GM23248 (cell line): Measurements from ENCODE around the gene PPP2R5D. TPM values are rescaled to one million over a fixed set of nuclear protein-coding genes. Genes with fewer than 3 reads are reported as not detected.

Experiments
- DNase-seq: peaks from one replicate; pipeline ENCODE4 v3.0.0-alpha.2; 2015
- H2AFZ ChIP-seq: fragments of 200-600 bp; sonication (generic); 2 replicates; pipeline ENCODE4 v1.6.1; 2016; ENCODE audit warnings: antibody characterized with exemption
- H3F3A ChIP-seq: fragments of 200-600 bp; sonication (generic); 2 replicates; pipeline ENCODE4 v1.6.1; 2016; ENCODE audit warnings: mild to moderate bottlenecking, antibody characterized with exemption, mixed run types; ENCODE audit not compliant: insufficient read depth
- H3K27ac ChIP-seq: fragments of 200-600 bp; sonication (generic); 2 replicates; pipeline ENCODE4 v1.5.1; 2016; ENCODE audit warnings: mild to moderate bottlenecking
- H3K27me3 ChIP-seq: fragments of 200-600 bp; sonication (generic); replicated peaks from 2 replicates; pipeline ENCODE4 v1.6.1; 2016; ENCODE audit warnings: mild to moderate bottlenecking; ENCODE audit not compliant: insufficient read depth
- H3K36me3 ChIP-seq: fragments of 200-600 bp; sonication (generic); 2 replicates; pipeline ENCODE4 v1.6.1; 2016; ENCODE audit warnings: low read depth, mild to moderate bottlenecking
- H3K4me1 ChIP-seq: fragments of 200-600 bp; sonication (generic); 2 replicates; pipeline ENCODE4 v1.6.1; 2016; ENCODE audit warnings: mild to moderate bottlenecking; ENCODE audit not compliant: insufficient read depth
- H3K4me2 ChIP-seq: fragments of 200-600 bp; sonication (generic); one replicate; pipeline ENCODE4 v1.6.1; 2016; ENCODE audit warnings: mild to moderate bottlenecking; ENCODE audit not compliant: unreplicated experiment
- H3K4me3 ChIP-seq: fragments of 200-600 bp; sonication (generic); 2 replicates; pipeline ENCODE4 v1.5.1; 2016; ENCODE audit warnings: mild to moderate bottlenecking
- H3K79me2 ChIP-seq: fragments of 200-600 bp; sonication (generic); 2 replicates; pipeline ENCODE4 v1.6.1; 2016; ENCODE audit warnings: mild to moderate bottlenecking; ENCODE audit not compliant: insufficient read depth
- H3K9ac ChIP-seq: fragments of 200-600 bp; sonication (generic); 2 replicates; pipeline ENCODE4 v1.6.1; 2016; ENCODE audit warnings: mild to moderate bottlenecking
- H3K9me2 ChIP-seq: fragments of 200-600 bp; sonication (generic); 2 replicates; pipeline ENCODE4 v1.6.1; 2016; ENCODE audit warnings: mixed run types, mild to moderate bottlenecking, moderate library complexity; ENCODE audit not compliant: insufficient read depth
- H3K9me3 ChIP-seq: fragments of 200-600 bp; sonication (generic); one replicate; pipeline ENCODE4 v1.6.1; 2017; ENCODE audit warnings: low read depth
- H4K20me1 ChIP-seq: fragments of 200-600 bp; sonication (generic); 2 replicates; pipeline ENCODE4 v1.6.0; 2016; ENCODE audit not compliant: insufficient read depth
- EZH2 ChIP-seq: fragments of 200-600 bp; sonication (generic); IDR thresholded peaks from 2 replicates; pipeline ENCODE4 v1.6.1; 2018; ENCODE audit warnings: antibody characterized with exemption, mild to moderate bottlenecking; ENCODE audit not compliant: insufficient read depth, poor library complexity, severe bottlenecking
- EZH2phosphoT487 ChIP-seq: fragments of 200-600 bp; sonication (generic); IDR thresholded peaks from 2 replicates; pipeline ENCODE4 v1.6.1; 2018; ENCODE audit warnings: antibody characterized with exemption, moderate library complexity, mild to moderate bottlenecking, low read depth; ENCODE audit not compliant: insufficient read depth
- WGBS, 2 experiments: methylation state at CpG; one replicate each; pipeline ENCODE4 v1.1.6; 2015 to 2017; ENCODE audit warnings: low lambda C conversion rate in 2 of 2, low coverage in 1 of 2; ENCODE audit errors: missing lambda C conversion rate in 2 of 2; 5-methylcytosine and 5-hydroxymethylcytosine counted together
- in situ Hi-C: fragments of 300-500 bp; cut with MboI; formaldehyde crosslinking; loops from 2 replicates; pipeline ENCODE4 v1.15.0; 2020
- polyA plus RNA-seq: library from polyadenylated mRNA; unstranded; fragments of >200 nt; fragmentation: Nextera tagmentation; extraction: Ambion mirVana; gene quantifications from 2 replicates; pipeline ENCODE4 v1.2.1, GENCODE V29; 2016
- total RNA-seq: library from RNA; depleted of rRNA; stranded (reverse); fragments of >200 nt; shearing (Covaris generic); gene quantifications from 2 replicates; pipeline ENCODE4 v1.2.3, GENCODE V29; 2014

Gene PPP2R5D
- total and polyA plus RNA-seq, 2 experiments from 2014 or later: 40.7 to 42.7 TPM

GRCh38 chr6:42959917-42960242 lies 24.5 kb upstream of the PPP2R5D start:
- Histone ChIP-seq H3K9me2 (no peaks in the 10 kb centered on the region), H4K20me1 (no peaks in the 10 kb centered on the region), H3K4me3 (peak overlapping the region; percentile 68), H3K27me3 (no peaks in the 10 kb centered on the region), H3K9me3 (no peaks in the 10 kb centered on the region), H3K9ac (peak overlapping the region; percentile 32; the same call in 1 of the 2 replicates), H2AFZ (peak overlapping the region; percentile 75), H3K4me1 (0 out of 2 replicates have a peak, but pooled peaks cover 4% of the 10 kb centered on the region), H3K27ac (no peak overlapping the region), H3K4me2 (peak overlapping the region; percentile 79), H3F3A (no peaks in the 10 kb centered on the region), H3K79me2 (no peaks in the 10 kb centered on the region), H3K36me3 (no peaks in the 10 kb centered on the region)
- DNase-seq: no peak
- in situ Hi-C loops: no loop called here
- no peak for TF ChIP-seq EZH2
- TF ChIP-seq EZH2phosphoT487: no peak
- 8 to 9% methylated on average over 13 of the region's 13 CpGs for WGBS, 2 experiments

- in situ Hi-C loops: no loop called here
- no peak for TF ChIP-seq EZH2phosphoT487
- no peak for TF ChIP-seq EZH2
- H3K9ac ChIP-seq: peak within 1 kb of the TSS; percentile 32; the same call in 1 of the 2 replicates
- no peaks in the 10 kb centered on the region for H3K79me2 ChIP-seq
- H2AFZ ChIP-seq: peak within 1 kb of the TSS; percentile 75
- H3K9me2 ChIP-seq: no peaks in the 10 kb centered on the region
- peak within 1 kb of the TSS; percentile 79 for H3K4me2 ChIP-seq
- no peaks in the 10 kb centered on the region for H3F3A ChIP-seq
- H3K27ac ChIP-seq: no peak within 1 kb of the TSS
- H3K27me3 ChIP-seq: no peaks in the 10 kb centered on the region
- WGBS, 2 experiments: 2 to 4% methylated on average over 62 of the region's 62 CpGs
- peak within 1 kb of the TSS; percentile 68 for H3K4me3 ChIP-seq
- no peaks in the 10 kb centered on the region for H3K36me3 ChIP-seq
- DNase-seq: peak; percentile 55
- no peaks in the 10 kb centered on the region for H4K20me1 ChIP-seq
- no peaks in the 10 kb centered on the region for H3K9me3 ChIP-seq
- H3K4me1 ChIP-seq: 0 out of 2 replicates have a peak, but pooled peaks cover 4% of the 10 kb centered on the region
Measured at GRCh38 chr6:42960243-42961019, 23.9 kb upstream of the PPP2R5D start, which contains the start of gene GNMT. Gene GNMT, plus strand, starts transcription at chr6:42960754. Its CDS starts 14 bp downstream, at chr6:42960768.

GRCh38 chr6:42961020-42961470 lies 23.3 kb upstream of the PPP2R5D start:
- H3K4me3 ChIP-seq: peak overlapping the region; percentile 68
- in situ Hi-C loops: no loop called here

GRCh38 chr6:42962096-42962495 lies 22.3 kb upstream of the PPP2R5D start:
- Histone ChIP-seq H3K79me2 (no peaks in the 10 kb centered on the region), H4K20me1 (no peaks in the 10 kb centered on the region), H3K9me2 (no peaks in the 10 kb centered on the region), H3K9ac (no peak overlapping the region), H2AFZ (no peak overlapping the region), H3K36me3 (no peaks in the 10 kb centered on the region), H3K27ac (no peak overlapping the region), H3K4me2 (no peak overlapping the region), H3K9me3 (no peaks in the 10 kb centered on the region), H3K27me3 (no peaks in the 10 kb centered on the region), H3F3A (no peaks in the 10 kb centered on the region), H3K4me3 (no peak overlapping the region), H3K4me1 (0 out of 2 replicates have a peak, but pooled peaks cover 4% of the 10 kb centered on the region)
- in situ Hi-C loops: no loop called here
- WGBS, 2 experiments: 86% methylated on average over 11 to 12 of the region's 12 CpGs
- TF ChIP-seq EZH2 (no peak), EZH2phosphoT487 (no peak)
- no peak for DNase-seq

More at GRCh38 chr6:42961020-42961470, 23.3 kb upstream of the PPP2R5D start:
- no peak for DNase-seq
- Histone ChIP-seq H3K79me2 (no peaks in the 10 kb centered on the region), H4K20me1 (no peaks in the 10 kb centered on the region), H3K9ac (peak overlapping the region; percentile 32; the same call in 1 of the 2 replicates), H3K9me3 (no peaks in the 10 kb centered on the region), H3F3A (no peaks in the 10 kb centered on the region), H2AFZ (peak overlapping the region; percentile 75), H3K27me3 (no peaks in the 10 kb centered on the region), H3K4me1 (0 out of 2 replicates have a peak, but pooled peaks cover 4% of the 10 kb centered on the region), H3K27ac (no peak overlapping the region), H3K36me3 (no peaks in the 10 kb centered on the region), H3K9me2 (no peaks in the 10 kb centered on the region), H3K4me2 (peak overlapping the region; percentile 79)
- TF ChIP-seq EZH2phosphoT487 (no peak), EZH2 (no peak)
- WGBS, 2 experiments: 7 to 8% methylated on average over 15 of the region's 15 CpGs
